Measurements from ENCODE around the gene HABP2.

The HABP2 gene

DNA sequence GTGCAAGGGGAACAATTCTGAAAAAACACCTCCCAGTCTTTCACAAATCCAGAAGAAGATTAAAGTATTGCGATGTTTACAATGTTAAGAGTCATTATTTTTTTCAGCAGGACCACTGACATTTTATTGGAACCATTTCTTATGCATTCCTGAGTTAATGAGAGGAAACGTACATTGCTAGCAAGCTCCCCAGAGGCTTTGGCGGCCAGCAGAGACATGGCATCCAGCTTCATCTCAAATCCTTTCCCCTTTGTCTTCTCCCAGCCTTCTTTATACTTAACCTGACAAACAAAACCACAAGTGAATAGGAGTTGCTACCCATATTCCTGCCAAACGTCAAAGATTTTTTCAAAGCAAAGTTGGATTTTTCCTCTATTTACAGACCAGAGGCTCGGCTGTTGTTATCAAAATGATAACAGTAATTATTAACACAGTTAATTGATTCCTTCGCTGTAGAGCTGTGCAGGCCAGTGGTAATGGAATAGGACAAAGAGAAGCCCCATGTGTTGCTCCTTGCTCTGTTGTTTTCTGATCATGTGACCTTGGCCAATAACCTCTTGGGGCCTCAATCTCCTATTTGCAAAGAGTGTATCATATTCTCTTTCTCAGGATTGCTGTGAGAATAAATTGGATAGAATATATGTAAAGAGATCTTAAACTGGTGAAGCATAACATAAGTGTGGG, 79.0 kb downstream of the HABP2 start:
- DNase-seq (ENCODE audit: low read depth in 2 of 2), result no peak
